Measurements from ENCODE around the gene CEP112.

- TF ChIP-seq CTCF (IDR thresholded peaks at IDR 0.05) (no peak), ZFX (IDR thresholded peaks at IDR 0.05; ENCODE audit: borderline replicate concordance) (no peak)
Observed at GRCh38 chr17:65920996-65921395, 270.9 kb downstream of the CEP112 start.
